DLD1 (cell line): Measurements from ENCODE around the gene GAA.

Experiments
- in situ Hi-C: cut with HindIII; loops from 2 replicates; pipeline ENCODE4 v1.10.0; 2017; ENCODE audit warnings: low sequenced_read_pairs

GAA gene

DNA sequence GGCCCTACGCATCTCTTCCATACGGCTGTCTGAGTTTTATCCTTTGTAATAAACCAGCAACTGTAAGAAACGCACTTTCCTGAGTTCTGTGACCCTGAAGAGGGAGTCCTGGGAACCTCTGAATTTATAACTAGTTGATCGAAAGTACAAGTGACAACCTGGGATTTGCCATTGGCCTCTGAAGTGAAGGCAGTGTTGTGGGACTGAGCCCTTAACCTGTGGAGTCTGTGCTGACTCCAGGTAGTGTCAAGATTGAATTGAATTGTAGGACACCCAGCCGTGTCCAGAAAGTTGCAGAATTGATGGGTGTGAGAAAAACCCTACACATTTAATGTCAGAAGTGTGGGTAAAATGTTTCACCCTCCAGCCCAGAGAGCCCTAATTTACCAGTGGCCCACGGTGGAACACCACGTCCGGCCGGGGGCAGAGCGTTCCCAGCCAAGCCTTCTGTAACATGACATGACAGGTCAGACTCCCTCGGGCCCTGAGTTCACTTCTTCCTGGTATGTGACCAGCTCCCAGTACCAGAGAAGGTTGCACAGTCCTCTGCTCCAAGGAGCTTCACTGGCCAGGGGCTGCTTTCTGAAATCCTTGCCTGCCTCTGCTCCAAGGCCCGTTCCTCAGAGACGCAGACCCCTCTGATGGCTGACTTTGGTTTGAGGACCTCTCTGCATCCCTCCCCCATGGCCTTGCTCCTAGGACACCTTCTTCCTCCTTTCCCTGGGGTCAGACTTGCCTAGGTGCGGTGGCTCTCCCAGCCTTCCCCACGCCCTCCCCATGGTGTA lies 1.5 kb downstream of the GAA start:
- in situ Hi-C loops: no loop called here

GRCh38 chr17:80103449-80104085 lies 2.2 kb downstream of the GAA start:
- in situ Hi-C loops: no loop called here

DNA sequence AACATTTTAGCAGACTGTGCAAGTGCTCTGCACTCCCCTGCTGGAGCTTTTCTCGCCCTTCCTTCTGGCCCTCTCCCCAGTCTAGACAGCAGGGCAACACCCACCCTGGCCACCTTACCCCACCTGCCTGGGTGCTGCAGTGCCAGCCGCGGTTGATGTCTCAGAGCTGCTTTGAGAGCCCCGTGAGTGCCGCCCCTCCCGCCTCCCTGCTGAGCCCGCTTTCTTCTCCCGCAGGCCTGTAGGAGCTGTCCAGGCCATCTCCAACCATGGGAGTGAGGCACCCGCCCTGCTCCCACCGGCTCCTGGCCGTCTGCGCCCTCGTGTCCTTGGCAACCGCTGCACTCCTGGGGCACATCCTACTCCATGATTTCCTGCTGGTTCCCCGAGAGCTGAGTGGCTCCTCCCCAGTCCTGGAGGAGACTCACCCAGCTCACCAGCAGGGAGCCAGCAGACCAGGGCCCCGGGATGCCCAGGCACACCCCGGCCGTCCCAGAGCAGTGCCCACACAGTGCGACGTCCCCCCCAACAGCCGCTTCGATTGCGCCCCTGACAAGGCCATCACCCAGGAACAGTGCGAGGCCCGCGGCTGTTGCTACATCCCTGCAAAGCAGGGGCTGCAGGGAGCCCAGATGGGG lies 3.1 kb downstream of the GAA start:
- in situ Hi-C loops: no loop called here

DNA sequence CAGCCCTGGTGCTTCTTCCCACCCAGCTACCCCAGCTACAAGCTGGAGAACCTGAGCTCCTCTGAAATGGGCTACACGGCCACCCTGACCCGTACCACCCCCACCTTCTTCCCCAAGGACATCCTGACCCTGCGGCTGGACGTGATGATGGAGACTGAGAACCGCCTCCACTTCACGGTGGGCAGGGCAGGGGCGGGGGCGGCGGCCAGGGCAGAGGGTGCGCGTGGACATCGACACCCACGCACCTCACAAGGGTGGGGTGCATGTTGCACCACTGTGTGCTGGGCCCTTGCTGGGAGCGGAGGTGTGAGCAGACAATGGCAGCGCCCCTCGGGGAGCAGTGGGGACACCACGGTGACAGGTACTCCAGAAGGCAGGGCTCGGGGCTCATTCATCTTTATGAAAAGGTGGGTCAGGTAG lies 3.6 kb downstream of the GAA start:
- in situ Hi-C loops: no loop called here

GRCh38 chr17:80105762-80106161 lies 4.4 kb downstream of the GAA start:
- in situ Hi-C loops: no loop called here

GRCh38 chr17:80106176-80106575 lies 4.8 kb downstream of the GAA start:
- in situ Hi-C loops: no loop called here

- in situ Hi-C loops: no loop called here
Observed at GRCh38 chr17:80106751-80107150, 5.4 kb downstream of the GAA start.

- in situ Hi-C loops: no loop called here
Observed at GRCh38 chr17:80107231-80108021, 6.0 kb downstream of the GAA start.

- in situ Hi-C loops: no loop called here
Observed at GRCh38 chr17:80108036-80108971, 6.9 kb downstream of the GAA start.

DNA sequence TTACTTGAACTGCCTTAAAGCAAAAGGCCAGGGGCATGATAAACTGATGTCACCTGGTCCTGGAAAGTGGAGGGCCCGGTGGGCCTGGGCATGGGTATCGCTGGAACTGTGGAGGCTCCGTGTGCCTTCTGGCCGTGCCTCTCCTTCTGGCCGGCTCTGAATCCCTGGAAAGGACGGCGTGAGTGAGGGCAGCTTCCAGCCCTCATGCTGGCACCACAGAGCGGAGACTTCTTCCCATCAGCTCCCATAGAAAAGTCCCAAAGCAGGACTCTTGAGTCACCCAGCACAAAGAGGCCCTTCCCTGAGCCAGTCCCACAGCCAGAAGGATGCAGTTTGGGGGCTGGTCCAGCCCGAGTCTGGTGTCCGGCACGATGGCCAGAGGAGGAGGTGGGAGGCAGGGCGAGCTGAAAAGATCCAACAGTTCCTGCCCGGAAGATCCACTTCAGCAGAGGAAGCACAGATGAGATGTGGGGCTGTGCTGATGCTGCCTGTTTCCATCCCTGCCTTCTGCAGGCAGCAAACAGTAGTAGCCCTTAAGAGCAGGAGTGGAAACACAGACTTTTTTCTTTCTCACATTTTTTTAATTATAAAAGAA lies 7.8 kb downstream of the GAA start:
- in situ Hi-C loops: no loop called here

DNA sequence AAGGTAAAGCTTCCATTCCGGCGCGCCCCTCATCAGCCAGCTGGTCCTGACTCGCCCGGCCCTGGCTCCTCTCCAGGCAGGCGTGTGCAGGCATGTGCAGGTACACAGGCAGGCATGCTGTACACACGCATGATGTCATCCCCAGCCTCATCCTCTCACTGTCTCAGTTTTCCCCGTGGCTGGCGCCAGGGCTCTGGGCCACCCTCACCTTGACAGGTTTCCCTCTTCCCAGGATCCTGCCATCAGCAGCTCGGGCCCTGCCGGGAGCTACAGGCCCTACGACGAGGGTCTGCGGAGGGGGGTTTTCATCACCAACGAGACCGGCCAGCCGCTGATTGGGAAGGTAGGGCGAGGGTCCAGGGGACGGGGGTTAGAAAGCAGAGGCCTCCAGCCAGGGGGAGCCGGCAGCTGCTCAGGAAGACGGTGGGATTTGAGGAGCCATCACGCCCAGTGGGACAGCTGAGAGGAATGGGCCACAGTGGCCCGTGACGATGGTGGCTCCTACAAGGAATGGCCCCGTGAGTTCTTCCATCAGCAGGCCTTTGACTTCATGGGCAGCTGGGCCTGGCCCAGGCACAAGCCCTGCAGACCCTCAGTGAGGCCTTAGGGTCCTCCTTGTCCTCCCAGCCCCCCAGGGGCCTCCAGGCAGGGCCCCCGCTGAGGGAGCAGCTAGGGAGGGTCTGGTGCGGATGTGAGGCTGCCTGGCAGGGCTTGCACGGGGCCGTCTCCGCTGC lies 8.5 kb downstream of the GAA start:
- in situ Hi-C loops: no loop called here

DNA sequence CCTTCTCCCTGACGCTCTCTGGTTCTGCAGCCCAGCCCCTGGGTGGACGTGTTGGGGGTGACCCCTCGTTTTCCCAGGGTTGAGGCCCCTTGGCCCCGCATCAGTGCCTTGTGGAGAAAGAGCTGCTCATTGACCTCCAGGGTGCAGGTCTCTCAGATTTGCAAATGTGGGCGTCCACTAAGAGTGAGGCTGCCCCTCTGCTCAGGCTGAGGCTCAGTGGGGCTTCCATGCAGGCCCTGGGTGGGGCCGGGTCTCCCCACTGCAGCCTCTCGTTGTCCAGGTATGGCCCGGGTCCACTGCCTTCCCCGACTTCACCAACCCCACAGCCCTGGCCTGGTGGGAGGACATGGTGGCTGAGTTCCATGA lies 9.0 kb downstream of the GAA start:
- in situ Hi-C loops: no loop called here

GRCh38 chr17:80110927-80111701 lies 9.7 kb downstream of the GAA start:
- in situ Hi-C loops: no loop called here

DNA sequence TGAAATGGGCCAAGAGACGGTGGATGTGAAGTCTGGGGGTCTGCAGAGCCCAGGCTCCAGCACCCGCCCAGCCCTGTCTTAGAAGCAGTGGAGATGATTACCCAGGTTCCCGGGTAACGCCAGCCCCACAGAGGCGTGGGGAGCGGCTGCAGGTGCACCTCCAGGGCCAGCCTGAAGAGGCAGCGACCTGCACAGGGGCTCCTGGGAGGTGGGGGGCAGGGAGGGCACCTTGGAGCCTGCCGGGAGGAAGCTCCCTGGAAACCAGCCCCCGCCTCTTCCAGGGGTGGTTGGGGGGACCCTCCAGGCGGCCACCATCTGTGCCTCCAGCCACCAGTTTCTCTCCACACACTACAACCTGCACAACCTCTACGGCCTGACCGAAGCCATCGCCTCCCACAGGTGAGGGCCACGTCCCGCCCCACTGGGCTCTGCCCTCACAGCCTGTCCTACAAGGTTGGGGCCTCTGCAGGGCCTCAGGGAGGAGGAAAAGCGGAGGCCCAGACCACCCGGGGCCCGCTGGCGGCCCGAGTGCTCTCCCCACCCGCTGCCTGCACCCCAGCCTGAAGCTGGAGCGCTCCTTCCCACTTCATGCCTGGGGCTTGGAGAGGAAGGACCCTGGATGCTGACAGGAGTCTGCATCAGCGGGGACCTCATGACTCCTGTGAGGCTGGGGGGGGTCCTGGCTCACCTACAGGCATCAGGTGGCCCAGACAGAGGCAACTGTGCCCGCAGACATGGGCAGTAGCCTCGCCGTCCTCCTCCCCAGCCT lies 10.5 kb downstream of the GAA start:
- in situ Hi-C loops: no loop called here

GRCh38 chr17:80112471-80113032 lies 11.2 kb downstream of the GAA start:
- in situ Hi-C loops: no loop called here

DNA sequence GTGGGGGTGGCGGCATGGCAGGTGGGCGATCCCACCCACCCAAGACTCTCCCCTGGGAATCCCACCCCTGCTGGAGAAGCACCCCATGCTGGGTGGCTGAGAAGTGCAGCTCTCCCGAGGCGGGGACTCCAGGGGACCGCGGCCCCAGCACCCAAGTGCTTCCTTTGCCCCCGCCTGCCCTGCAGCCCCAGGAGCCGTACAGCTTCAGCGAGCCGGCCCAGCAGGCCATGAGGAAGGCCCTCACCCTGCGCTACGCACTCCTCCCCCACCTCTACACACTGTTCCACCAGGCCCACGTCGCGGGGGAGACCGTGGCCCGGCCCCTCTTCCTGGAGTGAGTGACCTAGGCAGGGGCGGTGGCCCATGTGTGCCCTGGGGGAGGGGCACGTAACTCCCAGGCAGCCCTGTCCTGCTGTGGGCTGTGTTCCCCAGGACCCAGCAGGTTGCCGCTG lies 11.7 kb downstream of the GAA start:
- in situ Hi-C loops: no loop called here

DNA sequence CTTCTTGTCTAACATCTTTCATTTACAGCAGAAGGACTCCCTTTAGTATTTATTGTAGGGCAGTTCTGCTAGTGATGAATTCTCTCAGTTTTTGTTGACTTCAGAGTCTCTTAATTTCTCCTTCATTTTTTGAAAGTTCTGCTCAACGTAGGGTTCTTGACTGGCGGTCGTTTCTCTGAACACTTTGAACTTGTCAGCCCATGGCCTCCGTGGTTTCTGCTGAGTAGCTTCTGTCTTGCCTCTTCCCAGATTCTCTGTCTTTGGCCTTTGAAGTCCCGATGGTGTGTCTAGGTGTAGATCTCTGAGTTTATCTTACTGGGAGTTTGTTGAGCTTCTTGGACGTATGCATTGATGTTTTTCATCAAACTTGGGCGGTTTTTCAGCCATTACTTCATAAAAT lies 13.4 kb downstream of the GAA start:
- in situ Hi-C loops: no loop called here
